ENCODE data around the gene PRR14L.

DNA sequence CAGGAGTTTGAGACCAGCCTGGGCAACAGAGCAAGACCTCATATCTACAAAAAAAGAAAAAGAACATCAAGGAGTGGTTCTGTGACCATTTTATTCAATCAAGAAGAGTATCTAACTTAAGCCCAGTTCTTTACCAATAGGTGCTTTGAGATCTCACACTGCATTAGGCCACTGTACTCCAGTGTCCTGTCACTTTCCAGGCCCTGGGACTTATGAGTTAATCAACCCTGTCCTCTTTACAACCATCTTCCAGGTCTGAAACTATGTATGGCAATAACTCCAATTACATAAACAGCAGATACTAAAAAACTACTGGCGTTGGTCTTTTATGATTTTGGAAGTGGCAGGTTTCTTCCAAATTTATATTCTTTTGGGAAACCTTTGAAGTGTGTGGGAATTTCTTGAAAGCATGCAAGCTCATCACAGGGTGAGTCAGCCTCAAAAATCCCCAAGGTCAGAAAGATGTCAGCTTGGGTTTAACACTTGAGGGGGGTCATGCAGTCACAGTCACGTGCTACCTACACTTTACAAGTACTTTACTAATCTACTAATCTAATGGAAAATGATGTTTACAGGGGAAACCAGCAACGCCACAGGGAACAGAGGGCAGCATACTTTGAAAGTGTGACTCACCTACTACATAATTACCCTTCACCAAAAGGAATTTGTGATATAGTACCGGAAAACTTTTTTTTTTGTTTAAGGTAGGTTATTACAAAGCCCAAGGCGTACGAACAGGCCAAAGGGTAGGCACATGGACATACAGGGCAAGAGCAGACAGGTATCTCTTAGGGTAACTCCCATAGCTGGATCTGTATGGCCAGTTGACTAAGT is 103.5 kb downstream of the PRR14L start:
- TF ChIP-seq POLR2A (IDR thresholded peaks at IDR 0.05) (no peak), POLR2AphosphoS5 (IDR thresholded peaks at IDR 0.05) (no peak), EP300 (IDR thresholded peaks at IDR 0.05) (no peak)
- TF ChIP-seq, protein P1, sequence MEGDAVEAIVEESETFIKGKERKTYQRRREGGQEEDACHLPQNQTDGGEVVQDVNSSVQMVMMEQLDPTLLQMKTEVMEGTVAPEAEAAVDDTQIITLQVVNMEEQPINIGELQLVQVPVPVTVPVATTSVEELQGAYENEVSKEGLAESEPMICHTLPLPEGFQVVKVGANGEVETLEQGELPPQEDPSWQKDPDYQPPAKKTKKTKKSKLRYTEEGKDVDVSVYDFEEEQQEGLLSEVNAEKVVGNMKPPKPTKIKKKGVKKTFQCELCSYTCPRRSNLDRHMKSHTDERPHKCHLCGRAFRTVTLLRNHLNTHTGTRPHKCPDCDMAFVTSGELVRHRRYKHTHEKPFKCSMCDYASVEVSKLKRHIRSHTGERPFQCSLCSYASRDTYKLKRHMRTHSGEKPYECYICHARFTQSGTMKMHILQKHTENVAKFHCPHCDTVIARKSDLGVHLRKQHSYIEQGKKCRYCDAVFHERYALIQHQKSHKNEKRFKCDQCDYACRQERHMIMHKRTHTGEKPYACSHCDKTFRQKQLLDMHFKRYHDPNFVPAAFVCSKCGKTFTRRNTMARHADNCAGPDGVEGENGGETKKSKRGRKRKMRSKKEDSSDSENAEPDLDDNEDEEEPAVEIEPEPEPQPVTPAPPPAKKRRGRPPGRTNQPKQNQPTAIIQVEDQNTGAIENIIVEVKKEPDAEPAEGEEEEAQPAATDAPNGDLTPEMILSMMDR (IDR thresholded peaks at IDR 0.05), result no peak
